HG03469 (cell line): ENCODE measurements around the gene TELO2.

Experiments used
- ATAC-seq: cut with Tn5 transposase; IDR thresholded peaks from one replicate; pipeline ENCODE4 v1.9.1; 2021; ENCODE audit warnings: mild to moderate bottlenecking, moderate library complexity, moderate number of reproducible peaks; ENCODE audit not compliant: unreplicated experiment

The TELO2 gene

DNA sequence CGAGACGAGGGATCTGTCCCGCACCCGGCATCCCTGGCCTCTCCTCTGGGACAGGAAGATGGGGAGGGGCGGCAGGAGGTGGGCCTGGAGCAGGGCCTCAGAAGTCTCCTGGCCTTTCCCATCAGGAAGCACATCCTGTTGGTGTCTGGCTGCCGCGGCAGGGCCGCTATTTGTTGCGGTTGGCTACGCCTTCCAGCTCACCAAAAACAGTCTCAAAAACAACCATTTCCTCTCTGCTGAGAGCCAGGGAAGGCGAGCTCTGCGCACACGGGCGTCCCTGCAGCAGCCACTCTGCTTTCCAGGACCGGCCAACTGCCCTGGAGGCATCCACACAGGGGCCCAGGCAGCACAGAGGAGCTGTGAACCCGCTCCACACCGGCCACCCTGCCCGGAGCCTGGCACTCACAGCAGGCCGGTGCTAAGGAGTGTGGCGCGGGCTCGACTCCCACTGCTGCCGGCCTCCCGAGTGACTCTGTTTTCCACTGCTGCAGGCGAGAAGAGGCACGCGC is 40.3 kb downstream of the TELO2 start, which contains the start of gene TMEM204:
TSS of gene TMEM204 (plus strand) at position 224 of the 509 bp plus-strand sequence. CDS start 610 bp downstream, outside the sequence.
- ATAC-seq = no peak

DNA sequence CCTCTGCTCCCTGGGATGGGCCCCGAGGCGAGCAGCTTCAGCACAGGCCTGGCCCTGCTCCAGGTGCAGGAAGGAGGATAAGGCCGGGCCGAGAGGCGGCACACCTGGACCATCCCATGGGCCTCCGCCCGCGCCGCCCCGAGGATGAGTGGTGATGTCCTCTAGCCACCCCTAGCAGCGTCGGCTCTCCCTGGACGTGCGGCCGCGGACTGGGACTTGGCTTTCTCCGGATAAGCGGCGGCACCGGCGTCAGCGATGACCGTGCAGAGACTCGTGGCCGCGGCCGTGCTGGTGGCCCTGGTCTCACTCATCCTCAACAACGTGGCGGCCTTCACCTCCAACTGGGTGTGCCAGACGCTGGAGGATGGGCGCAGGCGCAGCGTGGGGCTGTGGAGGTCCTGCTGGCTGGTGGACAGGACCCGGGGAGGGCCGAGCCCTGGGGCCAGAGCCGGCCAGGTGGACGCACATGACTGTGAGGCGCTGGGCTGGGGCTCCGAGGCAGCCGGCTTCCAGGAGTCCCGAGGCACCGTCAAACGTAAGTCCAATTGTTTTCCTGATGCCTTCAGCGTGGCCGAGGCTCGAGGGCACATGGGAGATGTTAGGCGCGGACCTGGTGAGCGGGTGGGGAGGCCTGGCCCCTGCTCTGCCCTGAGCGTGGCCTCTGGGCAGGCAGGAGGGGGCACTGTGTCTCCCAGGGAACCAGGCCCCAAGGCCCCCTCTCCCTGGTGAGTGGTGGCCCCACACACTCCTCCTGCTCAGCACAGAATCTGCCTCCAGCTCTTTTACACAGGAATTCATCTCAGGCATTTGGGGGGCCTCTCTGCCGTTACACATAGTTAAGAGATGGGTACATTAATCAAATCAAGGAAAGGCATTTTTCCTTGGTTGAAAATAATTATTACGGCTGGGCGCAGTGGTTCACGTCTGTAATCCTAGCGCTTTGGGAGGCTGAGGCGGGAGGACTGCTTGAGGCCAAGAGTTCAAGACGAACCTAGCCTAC is 41.2 kb downstream of the TELO2 start:
- ATAC-seq = no peak

DNA sequence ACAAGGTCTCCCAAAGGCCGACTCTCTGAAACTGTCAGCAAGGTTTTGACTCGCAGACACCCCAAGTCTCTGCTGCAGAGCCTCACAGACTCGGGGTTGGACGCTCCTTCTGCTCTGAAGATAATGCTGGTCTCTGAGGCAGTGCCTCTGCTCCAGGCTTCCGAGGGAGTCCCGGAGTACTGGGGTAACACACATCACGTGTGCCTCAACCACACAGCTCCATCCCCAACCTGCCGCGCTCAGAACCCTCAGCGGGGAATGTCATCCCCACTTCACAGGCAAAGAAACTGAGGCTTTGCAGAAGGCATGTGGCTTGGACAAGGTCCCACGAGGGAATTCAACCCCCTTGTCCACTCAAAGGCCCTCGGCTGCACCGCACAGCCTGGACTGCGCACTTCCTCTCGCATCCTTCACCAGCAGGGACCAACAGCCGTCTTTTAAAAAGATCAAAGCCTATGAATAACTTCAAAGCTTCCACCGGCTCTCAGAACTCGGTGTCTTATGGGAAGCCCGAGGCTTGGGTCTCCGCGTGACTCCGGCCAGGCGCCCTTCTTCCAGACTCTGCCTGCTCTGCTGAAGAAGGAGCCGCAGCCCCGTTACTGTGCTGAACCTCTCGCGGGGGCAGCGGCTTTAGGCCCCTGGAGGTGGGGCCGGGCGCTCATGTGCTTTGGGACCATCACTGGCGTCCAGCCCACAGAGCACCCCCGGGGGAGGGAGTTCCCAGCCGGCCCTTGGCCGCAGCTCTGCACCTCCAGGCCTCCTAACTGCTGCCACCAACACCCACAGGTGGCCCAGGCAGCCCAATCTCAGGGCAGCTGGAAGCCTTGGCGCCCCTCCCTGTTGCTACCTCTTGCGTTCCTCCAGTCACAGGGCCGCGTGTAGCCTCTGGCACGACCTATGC is 42.5 kb downstream of the TELO2 start:
- no peak for ATAC-seq

DNA sequence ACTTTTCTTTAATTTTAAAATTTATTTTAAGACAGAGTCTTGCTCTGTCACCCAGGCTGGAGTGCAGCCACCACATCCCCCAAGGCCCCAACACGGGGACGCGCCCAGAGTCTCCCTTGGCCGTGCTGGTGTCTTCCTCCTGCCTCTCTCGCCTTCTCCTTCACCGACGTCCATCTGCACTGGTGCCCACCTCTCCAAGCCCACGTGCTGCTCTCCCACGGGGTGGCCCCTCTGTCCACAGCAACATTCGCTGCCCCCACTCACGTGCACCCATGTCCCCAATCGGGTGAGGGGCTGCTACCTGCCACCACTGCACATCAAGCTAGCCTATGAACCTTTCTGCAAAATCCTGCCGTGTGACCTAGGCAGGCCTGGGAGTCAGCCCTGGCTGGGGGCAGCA is 43.4 kb downstream of the TELO2 start:
- ATAC-seq = no peak

DNA sequence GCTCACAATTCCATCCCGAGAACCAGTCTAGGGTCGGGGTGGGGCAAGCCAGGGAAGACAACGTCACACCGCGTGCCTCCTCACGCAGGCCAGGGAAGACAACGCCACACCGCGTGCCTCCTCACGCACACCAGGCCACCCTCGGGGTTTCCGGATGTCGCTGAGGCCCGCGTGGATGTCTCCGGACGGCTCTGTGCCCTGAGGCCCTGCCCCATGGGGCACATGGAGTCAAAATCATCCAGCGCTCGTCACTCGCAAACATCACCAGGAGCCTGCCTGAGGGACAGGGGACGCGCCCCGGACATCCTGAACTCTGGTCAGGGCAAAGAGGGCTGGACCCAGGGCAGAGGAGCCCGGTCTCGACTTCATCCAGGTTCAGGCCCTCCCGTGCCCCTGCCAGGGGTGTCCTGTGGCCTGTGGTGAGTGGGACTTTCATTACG is 44.0 kb downstream of the TELO2 start:
- ATAC-seq = no peak

DNA sequence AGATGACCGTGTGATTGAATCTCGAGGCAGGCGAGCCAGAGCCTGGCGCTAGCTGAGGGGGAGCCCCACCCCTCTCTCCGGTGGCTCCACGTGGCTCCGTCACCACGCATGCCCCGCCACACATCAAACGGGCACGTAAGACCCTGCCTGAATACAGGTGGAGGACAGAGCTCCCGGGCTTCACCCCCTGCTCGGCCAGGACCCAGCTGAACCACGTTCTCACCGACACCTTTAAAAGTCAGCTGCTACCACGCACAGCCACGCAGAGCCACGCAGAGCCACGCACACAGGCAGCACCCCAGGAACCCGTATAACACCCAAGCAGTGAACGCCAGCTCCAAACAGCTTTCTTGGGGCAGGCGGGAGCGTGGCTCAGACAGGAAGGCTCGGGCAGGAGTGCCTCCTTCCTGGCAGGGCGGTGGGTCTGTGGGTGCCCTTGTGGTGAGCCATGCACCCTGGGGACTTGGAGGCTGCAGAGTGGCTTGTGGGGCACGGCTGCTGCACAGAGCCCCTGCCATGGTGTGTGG is 44.7 kb downstream of the TELO2 start:
- ATAC-seq = no peak

DNA sequence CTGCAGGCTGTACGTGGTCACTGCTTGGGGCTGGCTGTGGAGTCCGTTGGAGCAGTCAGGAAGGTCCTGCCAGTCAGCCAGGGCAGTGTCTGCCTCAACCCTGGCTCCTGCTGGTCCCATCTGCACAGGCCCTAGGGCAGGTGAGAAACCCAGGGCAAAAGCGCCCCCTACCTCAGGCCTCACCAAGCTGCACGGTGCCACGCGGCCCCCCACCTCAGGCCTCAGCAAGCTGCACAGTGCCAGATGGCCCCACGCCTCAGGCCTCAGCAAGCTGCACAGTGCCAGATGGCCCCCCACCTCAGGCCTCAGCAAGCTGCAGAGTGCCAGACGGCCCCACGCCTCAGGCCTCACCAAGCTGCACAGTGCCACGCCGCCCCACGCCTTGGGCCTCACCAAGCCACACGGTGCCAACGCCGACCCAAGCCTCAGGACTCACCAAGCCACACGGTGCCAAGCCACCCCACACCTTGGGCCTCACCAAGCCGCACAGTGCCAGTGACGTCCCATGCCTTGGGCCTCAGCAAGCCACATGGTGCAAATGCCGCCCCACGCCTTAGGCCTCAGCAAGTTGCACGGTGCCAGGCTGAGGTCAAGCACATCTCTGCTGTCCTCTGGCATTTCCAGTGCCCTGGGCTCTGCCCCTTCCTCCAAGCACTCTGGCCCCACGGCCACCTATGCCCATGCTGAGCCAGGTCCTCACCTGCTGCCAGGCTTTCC is 45.8 kb downstream of the TELO2 start:
- no peak for ATAC-seq

DNA sequence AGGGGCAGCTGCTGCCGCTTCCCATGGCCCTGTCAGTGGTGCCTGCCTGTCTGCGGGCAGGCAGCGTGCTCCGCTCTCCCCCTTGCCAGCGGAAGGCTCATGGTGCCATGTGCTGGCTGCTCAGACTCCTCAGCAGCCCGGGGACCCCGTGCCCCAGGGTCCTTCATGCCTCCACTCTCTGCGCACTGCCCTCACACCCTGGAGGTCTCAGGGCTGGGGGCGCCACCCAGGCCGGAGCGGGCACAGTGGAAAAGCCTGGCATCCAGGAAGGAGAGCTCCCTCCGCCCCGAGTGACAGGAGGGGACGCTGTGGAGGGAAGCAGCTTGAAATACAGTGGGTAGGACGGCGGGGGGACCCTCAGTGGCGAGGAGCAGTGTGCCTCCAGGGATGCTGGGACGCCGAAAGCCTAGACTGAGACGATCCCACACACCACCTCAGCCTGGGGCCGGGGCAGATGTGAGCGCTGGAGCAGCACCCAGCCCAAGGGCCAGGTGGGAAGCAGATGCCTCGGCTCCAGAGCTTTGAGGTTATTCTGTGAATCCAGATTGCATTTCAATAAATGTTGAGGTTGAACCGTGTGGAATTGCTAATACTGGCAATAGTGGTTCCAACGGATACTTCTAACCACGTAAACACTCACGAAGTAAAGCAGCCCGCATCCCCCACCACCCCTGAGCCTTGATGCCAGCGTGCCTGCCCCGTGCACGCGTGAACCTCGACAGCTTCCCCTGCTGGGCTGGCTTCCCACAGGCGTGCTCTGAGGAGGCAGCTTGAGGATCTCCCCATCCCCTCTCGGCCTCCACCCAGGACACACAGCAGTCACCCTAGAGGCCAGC is 46.8 kb downstream of the TELO2 start:
- no peak for ATAC-seq

DNA sequence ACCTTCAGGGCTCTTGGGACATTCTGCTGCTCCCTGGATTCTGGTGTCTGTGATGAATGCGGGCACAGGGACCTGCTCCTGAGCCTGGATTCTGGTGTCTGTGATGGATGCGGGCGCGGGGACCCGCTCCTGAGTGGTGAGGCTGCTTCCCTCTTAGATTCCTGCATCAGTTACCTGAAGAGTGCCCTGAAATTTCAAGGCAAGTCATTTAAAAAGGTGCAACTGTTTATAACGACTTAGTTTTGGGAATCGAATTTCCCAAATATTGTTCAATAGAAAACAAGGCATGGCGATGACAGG is 47.3 kb downstream of the TELO2 start:
- no peak for ATAC-seq

DNA sequence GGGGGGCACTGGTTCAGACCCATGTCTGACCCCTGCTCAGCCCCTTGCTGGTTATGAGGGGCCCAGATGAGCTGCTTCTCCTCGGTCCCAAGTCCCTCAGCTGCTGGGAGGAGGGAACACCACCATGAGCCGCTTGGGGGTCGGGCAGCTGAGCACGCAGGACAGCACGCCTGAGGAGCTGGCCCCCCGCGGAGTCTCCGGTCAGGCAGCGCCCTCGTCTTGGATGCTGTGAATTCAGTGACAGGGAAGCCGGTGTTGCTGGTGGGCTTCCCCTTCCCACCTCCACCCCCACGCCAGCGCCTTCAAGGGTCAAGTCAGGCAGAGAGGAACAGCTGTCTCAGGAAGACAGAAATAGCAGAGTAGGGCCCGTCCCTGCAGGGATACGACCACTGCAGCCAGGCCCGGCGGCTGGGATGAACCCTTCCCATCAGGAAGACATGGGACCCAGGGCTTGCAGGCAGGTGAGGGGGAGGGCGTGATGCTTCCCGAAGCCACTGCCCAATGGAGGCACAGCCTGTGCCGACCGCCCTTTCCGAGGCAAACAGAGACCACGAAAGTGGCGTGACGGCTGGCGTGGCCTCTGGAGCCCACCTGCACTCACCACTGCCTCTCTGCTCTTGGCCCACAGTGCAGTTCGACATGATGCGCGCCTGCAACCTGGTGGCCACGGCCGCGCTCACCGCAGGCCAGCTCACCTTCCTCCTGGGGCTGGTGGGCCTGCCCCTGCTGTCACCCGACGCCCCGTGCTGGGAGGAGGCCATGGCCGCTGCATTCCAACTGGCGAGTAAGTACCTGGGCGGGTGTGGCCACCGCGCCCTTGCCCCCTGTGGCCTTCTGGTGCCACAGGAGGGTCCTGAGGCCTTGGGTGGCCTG is 48.4 kb downstream of the TELO2 start:
- ATAC-seq = no peak

DNA sequence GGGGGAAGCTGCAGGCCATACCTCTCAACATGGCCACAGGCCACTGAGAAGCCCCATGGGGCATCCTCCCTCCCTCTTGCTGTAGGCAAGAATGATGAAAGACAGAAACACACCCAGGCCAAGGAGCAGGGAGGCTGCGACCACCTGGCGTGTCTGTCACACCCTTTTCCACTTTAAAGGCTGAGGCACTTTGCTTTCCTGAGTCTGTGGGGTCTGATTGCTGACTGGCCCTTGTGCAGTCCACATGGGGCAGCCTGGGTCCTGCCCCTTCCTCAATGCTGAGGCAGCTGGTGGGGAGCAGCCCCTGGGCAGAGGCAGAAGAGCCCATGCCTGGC is 49.0 kb downstream of the TELO2 start:
- no peak for ATAC-seq

DNA sequence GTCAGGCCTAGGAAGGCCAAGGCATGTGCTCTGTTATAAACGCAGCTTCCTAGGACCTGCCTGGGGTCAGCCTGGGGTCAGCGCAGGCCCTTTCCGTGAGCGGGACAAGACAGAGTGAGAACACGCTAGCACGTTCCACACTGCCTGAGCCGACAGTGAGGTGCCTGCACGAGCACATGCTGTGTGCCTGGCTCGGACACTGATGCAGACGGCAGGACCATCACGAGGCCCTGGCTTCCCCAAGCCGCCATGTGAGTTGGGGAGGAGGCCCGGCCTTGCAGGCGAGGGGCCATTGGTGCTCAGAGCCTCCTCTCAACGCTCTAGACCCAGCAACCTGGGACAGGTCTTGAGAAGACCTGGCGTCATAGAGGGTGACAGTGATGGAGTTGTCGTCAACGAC is 49.4 kb downstream of the TELO2 start:
- no peak for ATAC-seq

DNA sequence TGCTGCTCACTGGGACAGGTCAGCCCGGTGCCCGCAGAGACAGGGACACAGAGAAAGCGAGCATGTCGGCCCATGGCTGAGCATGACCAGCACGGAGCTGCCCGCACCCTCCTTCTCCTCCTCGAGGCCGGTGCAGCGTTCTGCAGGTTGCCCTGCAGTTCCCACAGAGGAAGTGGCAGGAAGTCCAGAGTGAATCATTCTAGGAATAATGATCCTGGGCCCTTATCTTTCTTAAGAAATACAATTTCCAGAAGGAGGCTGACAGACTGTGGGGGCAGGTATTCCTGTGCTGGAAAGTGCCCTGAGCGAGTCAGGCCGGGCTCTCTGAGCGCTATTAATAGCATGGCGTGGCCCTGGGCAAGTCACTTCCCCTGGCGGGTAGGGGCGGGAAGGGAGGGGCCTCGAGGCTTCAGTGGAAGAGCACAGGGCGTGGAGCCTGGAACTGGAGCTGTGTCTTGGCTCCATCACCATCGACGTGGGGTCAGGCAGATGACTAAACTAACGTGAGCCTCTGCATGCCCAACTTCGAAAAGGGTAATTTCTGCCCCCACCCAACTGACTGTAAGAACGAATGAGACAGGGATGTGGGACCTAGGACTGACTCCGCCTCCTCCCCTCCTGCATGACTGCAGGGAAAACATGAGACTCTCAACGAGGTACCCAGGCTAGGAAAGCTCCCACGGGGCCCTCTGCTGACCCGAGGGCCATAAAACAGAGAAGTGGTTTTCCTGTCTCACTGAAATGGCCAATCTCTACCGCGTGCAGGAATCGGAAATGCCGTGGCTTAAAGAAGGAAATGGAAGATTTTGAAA is 50.1 kb downstream of the TELO2 start:
- no peak for ATAC-seq

DNA sequence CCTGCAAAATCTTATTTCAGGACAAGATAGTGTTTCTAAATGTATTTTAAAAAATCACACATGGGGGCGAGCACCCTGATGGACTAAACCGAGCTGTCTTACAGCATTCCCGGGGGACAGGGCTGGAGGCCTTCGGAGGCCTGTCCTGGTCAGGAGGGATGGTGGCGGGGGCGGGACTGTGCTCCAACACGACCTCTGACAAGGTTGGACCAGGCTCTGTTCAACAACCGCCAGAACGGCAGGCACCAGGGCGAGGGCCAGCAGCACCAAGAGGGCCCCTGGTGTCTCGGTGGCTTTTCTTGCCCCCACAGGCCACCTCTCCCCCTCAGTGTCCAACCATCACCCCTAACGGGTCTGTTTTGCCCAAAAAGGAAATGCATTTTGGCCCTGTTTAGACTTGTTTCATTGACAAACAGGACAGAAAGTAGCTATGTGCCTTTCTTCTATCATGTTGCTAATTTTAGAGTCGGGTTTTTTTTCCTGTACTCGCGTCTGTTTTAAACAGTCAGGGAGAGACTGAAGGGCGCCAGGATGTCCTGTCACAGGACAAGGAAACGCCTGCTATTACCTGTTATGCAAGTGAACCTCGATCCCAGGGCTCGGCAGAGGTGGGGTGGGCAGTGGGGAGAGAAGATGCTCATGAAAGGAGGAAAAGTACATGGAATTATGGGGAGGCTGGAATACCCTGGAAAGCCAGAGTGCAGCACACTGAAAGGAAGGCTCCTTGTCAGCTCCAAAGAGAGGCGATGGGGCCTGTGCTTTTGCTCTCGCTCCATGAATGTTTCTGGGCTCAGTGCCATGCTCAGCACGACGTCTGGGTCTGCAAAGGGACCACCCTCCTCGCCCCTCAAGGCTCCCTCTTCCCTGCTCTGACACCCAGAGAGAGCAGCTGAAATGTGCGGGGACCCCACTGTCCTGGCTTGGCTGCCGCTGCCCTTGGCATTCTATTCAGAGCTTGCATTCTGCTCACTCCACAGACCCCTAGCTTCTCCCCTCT is 52.2 kb downstream of the TELO2 start:
- ATAC-seq = no peak

DNA sequence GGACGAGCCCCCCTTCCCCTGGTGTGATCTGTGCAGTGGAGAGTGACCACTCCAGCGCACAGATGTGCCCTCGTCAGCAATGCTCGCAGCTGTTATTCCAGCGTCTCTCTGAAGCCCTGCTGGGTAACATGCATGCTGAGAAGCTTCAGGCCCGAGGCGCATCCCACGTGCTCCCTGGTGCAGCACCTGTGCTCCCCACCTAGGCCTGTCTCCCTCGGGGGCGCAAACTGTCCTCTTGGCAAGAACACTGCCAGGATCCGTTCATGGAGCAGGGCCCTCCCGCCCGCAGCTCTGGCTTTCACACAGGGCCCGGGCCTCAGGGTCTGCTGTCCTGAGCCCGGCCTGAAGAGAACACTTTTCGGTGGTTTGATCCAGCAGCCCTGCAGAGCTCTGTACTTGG is 53.3 kb downstream of the TELO2 start:
- no peak for ATAC-seq

DNA sequence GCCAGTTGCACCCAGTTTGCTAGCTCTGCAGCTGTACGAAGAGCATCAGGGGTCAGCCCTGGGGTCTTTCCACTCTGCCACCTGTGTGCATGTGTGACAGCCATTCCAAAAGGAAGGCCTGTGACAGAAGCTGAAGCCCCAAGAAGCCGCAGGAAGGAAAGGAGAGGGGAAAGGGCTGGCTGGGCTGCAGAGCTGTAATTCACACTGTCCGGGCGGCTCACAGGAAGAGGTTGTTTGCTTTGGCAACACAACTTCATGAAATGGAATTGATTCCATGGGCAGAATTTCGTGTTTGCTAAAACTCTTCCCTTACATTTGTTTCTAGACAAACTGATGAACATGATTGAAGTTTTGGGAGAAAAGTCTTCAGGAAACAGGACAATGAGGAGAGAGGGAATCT is 55.1 kb downstream of the TELO2 start:
- no peak for ATAC-seq

DNA sequence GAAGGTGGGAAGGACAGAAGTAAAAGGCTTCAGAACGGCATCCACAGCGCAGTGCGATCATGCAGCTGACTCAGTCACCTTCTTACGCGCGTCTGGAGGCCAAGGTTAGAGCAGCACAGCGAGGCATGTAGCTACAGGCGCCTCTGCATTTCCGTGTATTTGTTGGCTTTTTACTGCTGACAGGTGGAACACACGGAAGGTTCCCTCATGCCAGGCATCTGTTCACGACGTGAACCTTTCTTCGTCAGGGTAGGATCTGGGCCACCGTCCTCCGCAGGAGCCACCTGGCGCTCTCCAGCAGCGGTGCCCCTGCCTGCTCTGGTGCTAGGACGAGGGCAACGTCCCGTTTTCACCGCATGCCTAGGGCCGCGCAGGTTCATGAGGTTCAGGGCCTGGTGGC is 55.6 kb downstream of the TELO2 start:
- ATAC-seq = no peak
